Stimulated activated naive CD8-positive, alpha-beta T cell treated with anti-CD3 and anti-CD28 coated beads, Interleukin-15, Interleukin-2, amounts not matched to agents 100 ng/mL and 50 ng/mL, for 24 hours (primary cell): ENCODE results near the gene DOCK1.

Source experiments
- H3K27ac Mint-ChIP-seq: one replicate; pipeline ENCODE4 v1.8.0; 2021; ENCODE audit warnings: mild to moderate bottlenecking, mixed read lengths
- H3K27me3 Mint-ChIP-seq: one replicate; pipeline ENCODE4 v1.8.0; 2021; ENCODE audit warnings: mixed read lengths
- H3K36me3 Mint-ChIP-seq: one replicate; pipeline ENCODE4 v1.8.0; 2021; ENCODE audit warnings: low read depth, mixed read lengths
- H3K4me1 Mint-ChIP-seq: one replicate; pipeline ENCODE4 v1.8.0; 2021; ENCODE audit warnings: low read depth, mixed read lengths
- H3K4me3 Mint-ChIP-seq: one replicate; pipeline ENCODE4 v1.8.0; 2021; ENCODE audit warnings: mild to moderate bottlenecking, mixed read lengths
- H3K9me3 Mint-ChIP-seq: one replicate; pipeline ENCODE4 v1.8.0; 2021; ENCODE audit warnings: mixed read lengths

DOCK1 gene

DNA sequence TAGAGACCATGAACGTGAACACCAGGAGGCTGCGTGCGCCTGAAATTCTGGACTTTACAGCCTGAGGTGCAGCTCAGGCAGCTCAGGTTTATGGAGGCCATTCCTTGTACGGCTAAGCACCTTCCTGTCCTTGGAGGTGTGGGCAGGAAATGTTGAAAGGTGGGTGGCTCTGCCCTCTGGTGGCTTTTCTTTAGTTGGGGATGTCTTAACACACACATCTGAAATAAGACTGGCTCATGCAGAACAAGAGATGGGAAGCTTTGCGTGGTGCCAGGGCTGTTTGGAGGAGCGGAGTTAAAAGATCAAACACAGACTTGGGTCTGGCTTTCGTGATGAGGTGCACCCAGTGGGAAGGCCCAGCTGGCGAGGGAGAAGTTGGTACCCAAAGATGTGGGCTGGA lies 64.1 kb downstream of the DOCK1 start:
- Mint-ChIP-seq H3K36me3 (no peaks in the 10 kb centered on the region), H3K27ac (no peak overlapping the region), H3K4me3 (no peak overlapping the region), H3K27me3 (no peaks in the 10 kb centered on the region), H3K4me1 (no peaks in the 10 kb centered on the region), H3K9me3 (peaks cover 6% of the 10 kb centered on the region)

DNA sequence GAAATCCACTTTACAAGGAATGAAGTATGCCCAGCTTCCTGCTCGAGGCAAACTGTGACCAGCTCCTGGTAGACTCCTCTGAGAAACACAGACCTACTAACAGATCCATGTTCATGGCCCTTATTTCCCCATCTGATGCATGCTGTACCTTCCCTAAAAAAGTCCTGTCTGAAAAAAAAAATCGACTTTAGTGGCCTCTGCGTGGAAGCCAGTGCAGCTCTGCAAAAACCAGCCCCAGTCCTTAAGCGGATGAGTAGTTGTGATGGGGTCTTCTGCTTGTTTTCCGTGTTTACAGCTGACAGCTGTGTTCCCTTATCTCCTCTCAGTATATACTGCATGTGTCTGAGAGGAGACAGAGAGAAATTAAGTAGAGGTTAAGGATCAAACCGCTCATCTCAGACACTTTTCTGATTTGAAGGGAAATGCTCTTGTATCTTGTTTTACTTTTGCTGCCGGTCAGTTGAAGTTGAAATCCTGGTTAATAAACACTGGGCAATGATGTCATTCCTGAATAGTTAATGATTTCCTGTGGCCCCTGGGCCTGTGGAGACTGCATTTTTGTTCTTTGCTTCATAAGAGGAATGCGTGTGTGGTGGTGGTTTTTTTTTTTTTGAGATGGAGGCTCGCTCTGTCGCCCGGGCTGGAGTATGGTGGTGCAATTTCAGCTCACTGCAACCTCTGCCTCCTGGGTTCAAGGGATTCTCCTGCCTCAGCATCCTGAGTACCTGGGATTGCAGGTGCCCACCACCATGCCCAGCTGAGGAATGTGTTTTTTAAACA lies 67.6 kb downstream of the DOCK1 start:
- Mint-ChIP-seq H3K4me3 (no peak overlapping the region), H3K27ac (no peak overlapping the region), H3K27me3 (no peaks in the 10 kb centered on the region), H3K36me3 (no peaks in the 10 kb centered on the region), H3K4me1 (no peaks in the 10 kb centered on the region), H3K9me3 (peaks cover 6% of the 10 kb centered on the region)

DNA sequence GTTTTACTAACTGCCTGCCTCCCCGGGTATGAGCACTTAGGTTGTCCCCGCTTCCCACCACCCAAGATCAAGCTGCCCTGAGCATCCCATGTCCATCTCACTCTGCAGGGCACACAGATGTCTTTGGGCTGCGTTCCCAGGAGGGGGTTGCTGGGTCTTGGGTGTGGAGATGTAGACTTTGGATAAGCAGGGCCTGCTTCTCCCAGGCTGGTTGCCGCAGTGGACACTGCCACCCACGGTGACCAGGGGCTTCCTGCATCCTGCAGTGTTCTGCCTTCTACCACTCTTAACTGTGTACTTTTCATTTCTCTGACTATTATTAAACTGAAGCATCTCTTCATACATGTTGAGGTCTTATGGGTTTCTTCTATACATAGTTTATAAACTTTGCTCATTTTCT lies 70.0 kb downstream of the DOCK1 start:
- Mint-ChIP-seq H3K36me3 (no peaks in the 10 kb centered on the region), H3K4me1 (no peaks in the 10 kb centered on the region)

DNA sequence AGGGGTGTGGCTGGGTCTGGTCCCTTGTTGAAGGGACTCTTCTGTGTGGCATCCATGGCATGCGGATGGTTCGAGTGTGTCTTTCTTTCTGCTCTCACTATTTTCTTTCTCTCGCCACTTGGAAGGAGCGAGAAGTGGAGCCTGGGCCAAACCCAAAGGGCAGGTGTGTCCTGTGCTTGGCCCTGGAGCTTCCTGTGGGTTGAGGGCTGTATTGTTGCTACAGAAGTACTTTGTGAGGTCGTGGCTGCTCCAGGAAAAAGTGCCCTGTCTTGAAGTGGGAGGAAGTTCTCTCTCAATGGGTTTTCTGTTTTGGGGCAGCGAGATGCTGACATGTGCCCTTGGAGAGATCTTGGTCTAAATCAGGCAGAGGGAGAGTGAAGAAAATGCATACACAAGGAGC lies 72.0 kb downstream of the DOCK1 start:
- no peaks in the 10 kb centered on the region for H3K9me3 Mint-ChIP-seq
- no peak overlapping the region for H3K27ac Mint-ChIP-seq
- H3K4me1 Mint-ChIP-seq = no peaks in the 10 kb centered on the region
- no peaks in the 10 kb centered on the region for H3K27me3 Mint-ChIP-seq
- H3K4me3 Mint-ChIP-seq = no peak overlapping the region
- no peaks in the 10 kb centered on the region for H3K36me3 Mint-ChIP-seq

More for the DNA sequence above, 70.0 kb downstream of the DOCK1 start:
- Mint-ChIP-seq H3K27me3 (no peaks in the 10 kb centered on the region), H3K9me3 (no peaks in the 10 kb centered on the region), H3K27ac (no peak overlapping the region), H3K4me3 (no peak overlapping the region)

DNA sequence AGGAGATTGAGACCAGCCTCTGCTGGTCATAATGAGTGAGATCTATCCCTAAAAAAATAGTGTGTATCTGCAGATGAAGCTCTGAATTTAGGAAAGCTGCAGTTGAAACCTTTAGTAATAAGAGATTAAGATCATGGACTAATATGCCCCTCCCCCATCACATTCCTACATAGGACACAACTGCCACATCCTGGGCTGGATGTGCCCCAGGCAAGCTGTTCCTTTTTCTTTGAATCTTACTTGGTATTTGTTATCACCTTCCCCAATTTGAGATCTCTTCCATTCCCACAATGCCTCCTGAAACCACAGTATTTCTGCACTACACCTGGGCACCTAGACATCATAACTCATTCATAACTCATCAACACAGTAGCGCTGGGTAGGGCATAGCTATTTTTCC lies 74.1 kb downstream of the DOCK1 start:
- H3K4me1 Mint-ChIP-seq = no peaks in the 10 kb centered on the region
- no peak overlapping the region for H3K27ac Mint-ChIP-seq
- no peaks in the 10 kb centered on the region for H3K27me3 Mint-ChIP-seq
- H3K9me3 Mint-ChIP-seq = no peaks in the 10 kb centered on the region
- no peaks in the 10 kb centered on the region for H3K36me3 Mint-ChIP-seq
- H3K4me3 Mint-ChIP-seq = no peak overlapping the region

DNA sequence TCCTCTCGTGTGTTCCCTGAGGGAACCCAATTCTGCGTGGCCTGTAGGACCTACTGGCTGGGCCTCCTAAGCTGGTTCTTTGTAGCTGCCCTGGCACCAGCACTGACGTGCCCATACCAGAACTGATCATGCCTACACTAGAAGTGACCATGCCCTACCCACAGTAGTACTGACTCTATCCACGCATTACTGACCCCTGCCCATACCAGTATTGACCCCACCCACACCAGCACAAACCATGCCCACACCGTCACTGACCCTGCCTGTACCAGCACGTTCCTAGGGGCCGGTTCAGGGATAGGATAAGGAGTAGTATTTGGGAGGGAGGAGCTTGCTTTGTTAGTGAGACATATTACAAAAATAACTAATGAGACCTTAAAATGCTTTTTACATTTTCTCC lies 88.0 kb downstream of the DOCK1 start:
- Mint-ChIP-seq H3K36me3 (no peaks in the 10 kb centered on the region), H3K4me3 (no peak overlapping the region), H3K9me3 (peaks cover 3% of the 10 kb centered on the region), H3K27me3 (no peaks in the 10 kb centered on the region), H3K27ac (no peak overlapping the region), H3K4me1 (no peaks in the 10 kb centered on the region)

DNA sequence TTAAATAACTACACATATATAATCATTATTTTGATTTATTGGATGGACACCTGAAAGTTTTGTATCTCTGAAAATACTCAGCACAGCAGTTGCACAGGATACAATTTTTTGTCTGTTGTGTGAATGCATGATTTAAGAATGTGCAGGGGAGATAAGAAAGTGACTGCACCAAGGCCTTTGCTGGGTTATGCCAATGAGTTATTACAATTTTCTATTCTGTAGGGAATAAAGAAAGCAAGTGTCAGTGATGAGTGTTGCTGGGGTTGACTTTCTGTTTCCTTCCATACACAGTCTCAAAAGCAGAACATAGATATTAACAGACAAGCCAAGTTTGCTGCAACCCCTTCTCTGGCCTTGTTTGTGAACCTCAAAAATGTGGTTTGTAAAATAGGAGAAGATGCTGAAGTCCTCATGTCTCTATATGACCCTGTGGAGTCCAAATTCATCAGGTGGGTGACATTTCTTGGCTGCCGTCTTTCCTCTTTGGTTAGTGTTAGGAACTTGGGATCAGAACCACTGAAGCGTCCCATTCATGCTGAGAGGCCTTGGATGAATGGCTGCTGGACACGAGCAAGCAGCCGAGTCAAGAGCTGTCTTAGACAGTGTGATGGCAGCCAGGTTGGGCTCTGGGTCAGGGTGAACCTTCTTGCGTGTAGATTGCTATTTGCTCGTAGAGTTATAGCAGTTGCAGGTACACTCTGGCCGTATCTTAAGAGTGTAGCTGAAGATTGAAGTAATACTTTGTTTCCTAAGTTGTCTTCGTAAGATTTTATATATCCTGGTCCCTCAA lies 92.8 kb downstream of the DOCK1 start:
- Mint-ChIP-seq H3K36me3 (no peaks in the 10 kb centered on the region), H3K4me1 (no peaks in the 10 kb centered on the region), H3K9me3 (peaks cover 11% of the 10 kb centered on the region), H3K27me3 (no peaks in the 10 kb centered on the region), H3K4me3 (no peak overlapping the region), H3K27ac (no peak overlapping the region)

DNA sequence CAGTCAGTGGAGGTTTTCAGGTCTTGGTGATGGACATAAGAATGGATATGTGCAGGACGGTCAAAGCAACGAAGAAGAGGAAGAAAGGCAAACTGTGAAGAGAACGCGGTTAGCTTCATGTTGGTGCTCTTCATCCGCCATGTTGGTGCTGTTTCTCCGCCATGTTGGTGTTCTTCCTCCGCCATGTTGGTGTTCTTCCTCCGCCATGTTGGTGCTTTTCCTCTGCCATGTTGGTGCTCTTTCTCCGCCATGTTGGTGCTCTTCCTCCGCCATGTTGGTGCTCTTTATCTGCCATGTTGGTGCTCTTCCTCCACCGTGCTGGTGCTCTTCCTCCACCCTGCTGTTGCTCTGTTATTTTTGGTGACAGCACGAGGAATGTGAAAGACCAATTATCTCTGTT lies 95.4 kb downstream of the DOCK1 start:
- Mint-ChIP-seq H3K36me3 (no peaks in the 10 kb centered on the region), H3K4me1 (no peaks in the 10 kb centered on the region), H3K4me3 (no peak overlapping the region), H3K27ac (no peak overlapping the region), H3K9me3 (peaks cover 12% of the 10 kb centered on the region), H3K27me3 (no peaks in the 10 kb centered on the region)

DNA sequence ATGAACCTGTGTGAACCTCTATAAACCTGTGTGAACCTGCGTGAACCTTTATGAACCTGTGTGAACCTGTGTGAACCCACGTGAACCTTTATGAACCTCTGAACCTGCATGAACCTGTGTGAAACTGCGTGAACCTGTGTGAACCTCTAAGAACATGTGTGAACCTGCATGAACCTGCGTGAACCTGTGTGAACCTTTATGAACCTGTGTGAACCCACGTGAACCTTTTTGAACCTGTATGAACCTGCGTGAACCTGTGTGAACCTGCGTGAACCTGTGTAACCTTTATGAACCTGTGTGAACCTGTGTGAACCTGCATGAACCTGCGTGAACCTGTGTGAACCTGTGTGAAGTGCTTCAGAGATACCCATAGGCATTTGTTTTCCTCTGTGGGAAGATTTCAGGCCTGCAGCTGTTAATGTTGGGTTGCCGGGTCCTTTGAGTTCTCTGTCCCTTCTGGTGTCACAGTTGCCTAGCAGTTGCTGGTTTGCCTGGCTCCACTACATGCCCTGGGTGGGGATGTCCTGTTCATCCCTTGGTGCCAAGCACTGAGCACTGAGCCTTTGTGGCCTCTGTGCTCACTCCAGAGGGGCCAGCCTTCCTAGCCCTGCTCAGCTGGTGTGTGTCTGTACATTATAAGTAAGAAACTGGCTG lies 97.9 kb downstream of the DOCK1 start:
- Mint-ChIP-seq H3K36me3 (no peaks in the 10 kb centered on the region), H3K4me3 (no peak overlapping the region), H3K9me3 (peaks cover 12% of the 10 kb centered on the region), H3K27me3 (no peaks in the 10 kb centered on the region), H3K4me1 (no peaks in the 10 kb centered on the region), H3K27ac (no peak overlapping the region)

DNA sequence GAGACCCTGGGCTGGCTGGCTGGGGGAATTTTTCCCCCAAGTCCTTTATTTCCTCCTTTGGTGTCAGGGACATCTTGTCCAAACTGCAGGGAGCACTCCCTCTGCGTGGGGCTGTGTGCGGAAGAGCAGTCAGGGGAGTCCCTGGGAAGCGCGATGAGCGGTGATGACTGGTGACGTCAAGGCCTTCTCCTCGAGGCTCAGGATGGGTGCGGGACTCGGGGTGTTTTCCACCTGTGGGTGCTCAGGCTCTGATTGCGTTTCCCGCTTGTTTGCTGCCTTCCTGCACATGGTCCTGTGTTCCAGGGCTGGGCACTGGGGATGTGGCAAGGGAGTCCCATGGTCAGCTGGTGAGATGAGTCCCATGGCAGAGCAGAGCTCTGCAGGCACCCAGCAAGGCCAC lies 101.2 kb downstream of the DOCK1 start:
- H3K4me1 Mint-ChIP-seq = no peaks in the 10 kb centered on the region
- H3K27ac Mint-ChIP-seq = no peak overlapping the region
- H3K27me3 Mint-ChIP-seq = no peaks in the 10 kb centered on the region
- no peaks in the 10 kb centered on the region for H3K36me3 Mint-ChIP-seq
- no peak overlapping the region for H3K4me3 Mint-ChIP-seq
- peaks cover 4% of the 10 kb centered on the region for H3K9me3 Mint-ChIP-seq

DNA sequence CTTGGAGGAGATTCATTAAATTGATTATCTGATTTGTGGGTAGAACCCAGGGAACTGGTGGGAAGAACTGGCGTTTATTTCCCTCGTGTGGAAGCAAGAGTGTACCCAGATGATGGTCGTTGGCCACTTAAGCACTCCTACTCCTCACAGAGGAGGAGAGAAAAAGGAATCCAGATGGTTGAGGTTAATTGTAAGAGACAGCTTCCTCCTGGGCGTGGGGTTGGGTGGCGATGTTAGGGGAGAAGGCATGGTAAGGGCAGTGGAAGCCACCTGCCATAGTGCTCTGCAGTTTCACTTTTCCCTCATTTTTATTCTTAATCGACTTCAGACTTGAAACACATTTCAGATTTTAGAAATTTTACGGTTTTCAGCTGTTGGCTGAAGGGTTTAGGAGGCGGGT lies 104.1 kb downstream of the DOCK1 start:
- H3K4me3 Mint-ChIP-seq = no peak overlapping the region
- no peaks in the 10 kb centered on the region for H3K27me3 Mint-ChIP-seq
- no peak overlapping the region for H3K27ac Mint-ChIP-seq

DNA sequence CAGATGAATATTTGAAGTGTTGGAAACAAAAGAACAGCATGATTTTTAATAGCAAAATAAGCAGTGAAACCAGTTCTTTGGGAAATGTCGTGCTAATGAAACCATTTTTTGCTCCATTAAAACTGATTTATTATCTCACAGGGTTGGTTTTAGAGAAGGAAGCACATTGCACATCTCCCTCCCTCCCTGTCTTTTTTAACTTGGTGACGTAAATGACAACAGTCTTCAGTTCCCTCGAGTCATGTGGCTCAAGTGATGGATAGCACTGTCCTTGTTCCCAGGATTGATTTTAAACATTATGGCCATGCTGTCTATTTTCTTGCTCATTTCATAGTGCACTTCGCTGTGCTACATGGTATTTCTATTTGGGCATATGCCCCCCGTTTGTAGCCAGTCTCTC lies 105.9 kb downstream of the DOCK1 start:
- Mint-ChIP-seq H3K4me1 (no peaks in the 10 kb centered on the region), H3K36me3 (no peaks in the 10 kb centered on the region), H3K9me3 (no peaks in the 10 kb centered on the region), H3K27me3 (no peaks in the 10 kb centered on the region), H3K4me3 (no peak overlapping the region), H3K27ac (no peak overlapping the region)

More for the DNA sequence above, 104.1 kb downstream of the DOCK1 start:
- no peaks in the 10 kb centered on the region for H3K36me3 Mint-ChIP-seq
- H3K9me3 Mint-ChIP-seq = no peaks in the 10 kb centered on the region
- H3K4me1 Mint-ChIP-seq = no peaks in the 10 kb centered on the region

DNA sequence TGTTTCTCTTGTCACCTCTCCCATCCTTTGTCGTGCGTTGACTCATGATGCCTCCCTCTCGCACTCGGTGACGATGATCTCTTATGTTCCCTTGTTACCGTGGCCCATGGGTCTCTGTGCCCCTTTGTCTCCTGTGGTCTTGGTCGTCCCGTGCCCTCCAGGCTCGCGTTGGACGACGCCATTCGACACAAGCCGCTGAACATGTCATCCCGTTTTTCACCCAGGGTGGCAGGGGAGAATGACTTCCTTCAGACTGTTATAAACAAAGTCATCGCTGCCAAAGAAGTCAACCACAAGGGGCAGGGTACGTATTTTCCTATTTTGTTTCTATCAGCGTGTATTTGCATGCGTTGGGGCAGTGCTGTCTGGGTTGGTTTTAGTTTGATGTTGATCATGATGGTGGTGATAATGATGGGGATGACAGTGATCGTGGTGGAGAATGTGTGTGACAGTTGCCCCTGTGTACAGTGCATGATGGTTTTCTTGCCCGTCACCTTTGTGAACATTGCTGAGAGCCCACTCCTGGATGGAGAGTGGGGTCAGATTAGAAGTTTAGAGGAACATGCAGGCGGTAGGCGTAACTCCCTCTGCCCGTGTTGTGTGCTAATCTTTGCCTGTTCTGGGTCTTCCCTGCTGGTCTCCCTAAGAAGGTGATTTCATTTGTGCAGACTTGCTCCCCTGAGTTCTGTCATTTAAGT lies 107.0 kb downstream of the DOCK1 start:
- H3K9me3 Mint-ChIP-seq = no peaks in the 10 kb centered on the region

DNA sequence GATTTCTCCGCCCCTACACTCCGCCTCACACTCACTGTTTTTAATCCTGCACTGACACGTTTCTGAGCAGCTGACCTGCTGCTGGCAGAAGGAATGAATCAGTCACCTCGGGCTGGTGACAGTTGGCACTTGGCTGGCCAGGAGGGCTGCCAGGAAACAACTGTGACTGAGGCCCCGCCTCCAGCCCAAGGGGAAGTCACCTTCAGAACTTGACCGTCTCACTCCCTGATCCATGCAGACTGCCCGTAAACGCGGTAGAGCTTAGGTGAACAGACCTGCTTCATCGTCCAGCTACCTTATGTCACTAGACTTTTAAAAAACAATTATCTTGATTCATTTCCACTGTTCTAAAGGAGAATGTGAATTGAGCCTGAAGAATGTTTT lies 107.5 kb downstream of the DOCK1 start:
- no peaks in the 10 kb centered on the region for H3K27me3 Mint-ChIP-seq
- H3K4me1 Mint-ChIP-seq = no peaks in the 10 kb centered on the region
- H3K4me3 Mint-ChIP-seq = no peak overlapping the region
- H3K27ac Mint-ChIP-seq = no peak overlapping the region
- no peaks in the 10 kb centered on the region for H3K9me3 Mint-ChIP-seq
- no peaks in the 10 kb centered on the region for H3K36me3 Mint-ChIP-seq

More for the DNA sequence above, 107.0 kb downstream of the DOCK1 start:
- H3K4me3 Mint-ChIP-seq = no peak overlapping the region
- H3K27ac Mint-ChIP-seq = no peak overlapping the region
- H3K36me3 Mint-ChIP-seq = no peaks in the 10 kb centered on the region
- H3K4me1 Mint-ChIP-seq = no peaks in the 10 kb centered on the region
- no peaks in the 10 kb centered on the region for H3K27me3 Mint-ChIP-seq

DNA sequence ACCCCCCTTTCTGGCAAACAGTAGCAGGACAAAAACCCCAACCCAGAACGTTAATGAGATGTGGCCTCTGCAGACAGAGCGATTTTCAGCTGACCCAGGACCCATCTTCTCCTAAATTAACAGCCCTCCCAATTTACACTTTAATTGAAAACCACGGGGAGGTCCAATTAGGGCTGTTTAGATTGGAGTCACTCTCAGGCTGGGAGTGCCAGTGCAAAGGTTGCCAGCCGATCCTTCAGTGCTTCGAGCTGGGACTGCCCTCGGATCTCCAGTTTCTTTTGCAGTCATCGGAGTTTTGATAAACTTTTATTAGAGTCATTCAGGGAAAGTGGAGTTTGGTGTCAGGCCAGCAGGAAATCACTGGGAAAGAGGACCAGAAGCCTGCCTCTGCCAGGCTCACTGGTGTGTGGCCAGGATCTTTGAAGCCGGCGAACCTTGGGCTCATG lies 108.0 kb downstream of the DOCK1 start:
- no peak overlapping the region for H3K27ac Mint-ChIP-seq
- no peaks in the 10 kb centered on the region for H3K9me3 Mint-ChIP-seq
- no peaks in the 10 kb centered on the region for H3K4me1 Mint-ChIP-seq
- no peaks in the 10 kb centered on the region for H3K36me3 Mint-ChIP-seq
- H3K4me3 Mint-ChIP-seq = no peak overlapping the region
- no peaks in the 10 kb centered on the region for H3K27me3 Mint-ChIP-seq
